Stimulated activated CD4-positive, alpha-beta T cell treated with anti-CD3 and anti-CD28 coated beads, Interleukin-4, amount 100 ng/mL, for 48 hours (primary cell): ENCODE results near the gene PHOSPHO1.
"Not testable (repeated sequence)": the region's sequence is repeated elsewhere in the genome, so short reads cannot be mapped to it uniquely, and the experiment has no call there.

ENCODE experiments used
- DNase-seq, 2 donors: peaks; one replicate each; pipeline ENCODE4 v3.0.0-alpha.2; 2020; ENCODE audit warnings: low read depth in 2 of 2

Gene PHOSPHO1

DNA sequence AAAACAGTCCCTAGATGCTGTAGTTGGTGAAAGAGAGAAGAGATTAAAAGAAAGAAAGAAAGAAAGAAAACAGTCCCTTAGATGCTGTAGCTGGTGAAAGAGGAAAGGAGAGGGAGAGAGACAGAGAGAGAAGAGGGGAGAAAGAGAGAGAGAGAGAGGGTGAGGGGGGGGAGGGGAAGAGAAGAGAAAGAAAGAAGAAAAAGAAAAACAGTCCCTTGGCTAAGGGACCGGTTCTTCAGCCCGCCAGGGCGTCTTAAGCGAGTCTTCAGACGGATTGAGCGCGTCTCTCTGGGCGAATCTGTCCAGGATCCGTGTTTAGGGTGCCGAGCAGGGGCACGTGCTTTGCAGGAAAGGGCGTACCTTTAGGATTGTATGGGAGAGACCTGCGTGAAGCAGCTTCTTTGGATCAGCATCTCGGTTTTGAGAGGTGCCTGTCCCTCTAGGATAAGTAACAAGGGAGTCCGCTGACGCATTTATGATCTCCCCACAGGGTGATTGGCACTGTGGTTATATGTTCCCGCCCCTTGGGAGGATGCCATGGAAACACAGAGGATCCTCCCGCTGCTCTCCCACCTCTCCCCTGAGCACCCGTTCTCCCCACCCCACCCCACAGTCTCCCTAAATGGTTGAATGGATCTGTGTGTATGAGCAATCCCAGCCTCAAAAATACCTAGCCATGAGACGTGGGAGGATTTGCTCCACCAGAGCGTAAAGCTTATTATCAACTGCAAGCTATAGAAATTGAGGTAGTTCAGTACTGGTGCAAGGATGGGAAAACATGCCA lies 36.9 kb downstream of the PHOSPHO1 start:
- DNase-seq: no peak

DNA sequence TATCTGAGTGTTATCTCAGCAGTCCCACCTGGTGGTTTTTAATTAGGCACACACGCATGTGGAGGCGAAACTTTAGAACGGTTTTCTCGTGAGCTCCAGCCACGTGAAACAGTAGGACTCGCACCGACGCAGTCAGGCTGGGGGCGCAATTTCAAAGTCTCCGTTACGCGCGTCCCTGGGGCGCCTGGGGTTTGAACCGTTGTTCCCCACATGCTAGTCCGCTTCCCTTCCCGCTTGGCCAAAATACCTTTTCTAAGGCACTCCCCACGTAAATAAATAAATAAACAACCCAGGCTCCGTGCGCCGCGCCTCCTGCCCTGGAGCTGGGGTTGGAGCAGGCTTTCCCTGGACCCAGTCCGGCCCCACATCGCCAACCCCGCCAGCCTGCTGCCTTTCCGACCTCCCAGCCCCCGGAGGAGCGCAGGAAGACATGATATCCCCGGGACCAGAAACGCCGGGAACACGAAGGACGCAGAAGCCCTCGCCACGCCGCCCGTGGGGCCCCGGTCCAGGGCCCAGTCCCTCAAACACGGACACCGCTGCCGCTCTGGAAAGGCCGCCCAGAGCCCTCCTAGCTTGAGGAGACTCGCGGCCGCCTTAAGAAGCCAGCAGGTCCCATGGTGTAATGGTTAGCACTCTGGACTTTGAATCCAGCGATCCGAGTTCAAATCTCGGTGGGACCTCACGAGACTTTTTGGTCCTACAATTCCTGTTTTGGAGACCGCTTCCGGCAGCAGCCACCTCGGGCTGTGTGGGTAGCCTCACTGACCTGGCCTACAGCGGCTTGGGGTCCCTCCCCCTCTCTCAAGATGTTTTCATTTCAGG lies 38.5 kb downstream of the PHOSPHO1 start:
- peak; percentile 83 to 95 for DNase-seq

DNA sequence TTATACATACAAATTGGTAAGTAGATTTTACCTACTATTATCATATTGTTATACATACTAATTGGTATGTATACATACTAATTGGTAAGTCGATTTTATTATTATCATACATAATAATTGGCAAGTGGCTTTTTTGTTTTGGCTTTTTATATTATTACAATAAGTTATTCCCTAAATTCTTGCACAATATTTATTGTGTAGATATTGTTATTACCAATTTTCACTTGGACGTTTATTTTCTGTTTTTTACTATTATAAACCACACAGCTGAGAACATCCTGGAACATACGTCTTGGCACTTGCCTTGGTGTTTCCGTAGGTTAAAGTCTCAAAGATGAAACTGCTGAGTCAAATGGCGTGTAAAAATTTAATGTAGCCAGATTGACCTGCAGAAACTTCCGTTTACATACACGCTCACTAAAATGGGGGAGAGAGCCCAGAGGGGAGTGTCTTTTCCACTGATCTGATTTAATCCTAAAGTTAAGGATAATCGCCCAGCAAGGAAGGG lies 39.1 kb downstream of the PHOSPHO1 start:
- no peak for DNase-seq

DNA sequence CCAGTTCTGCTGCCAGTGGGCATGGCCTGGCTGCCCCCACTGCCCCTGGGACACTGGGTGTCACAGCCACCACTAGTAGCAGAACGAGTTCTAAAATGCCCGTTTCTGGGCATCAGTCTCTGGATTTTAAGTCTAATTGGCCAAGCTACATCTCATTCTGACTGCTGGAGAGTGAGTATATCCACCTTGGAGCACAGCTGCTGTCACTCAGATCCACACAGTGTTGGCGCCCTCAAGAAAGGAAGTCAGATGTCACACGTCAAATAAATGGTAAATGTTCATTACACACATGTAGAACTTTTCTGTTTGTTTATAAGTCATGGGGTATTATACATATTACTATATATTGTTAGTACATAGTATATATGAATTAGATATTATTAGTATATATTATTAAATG lies 39.7 kb downstream of the PHOSPHO1 start:
- DNase-seq: no peak

DNA sequence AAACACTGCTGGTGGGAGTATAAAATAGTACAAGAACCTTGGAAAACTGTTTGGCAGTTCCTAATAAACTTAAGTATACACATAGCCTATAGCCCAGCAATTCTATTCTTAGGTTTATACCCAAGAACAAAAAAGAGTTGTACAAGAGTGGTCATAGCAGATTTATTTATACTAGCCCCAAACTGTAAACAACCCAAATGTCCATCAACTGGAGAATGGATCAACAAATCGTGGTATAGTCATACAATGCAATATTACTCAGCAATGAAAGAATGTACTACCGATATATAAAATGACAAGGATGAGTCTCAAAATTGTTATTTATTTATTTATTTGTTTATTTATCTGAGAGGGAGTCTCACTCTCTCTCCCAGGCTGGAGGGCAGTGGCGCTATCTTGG lies 43.3 kb downstream of the PHOSPHO1 start:
- no peak for DNase-seq

DNA sequence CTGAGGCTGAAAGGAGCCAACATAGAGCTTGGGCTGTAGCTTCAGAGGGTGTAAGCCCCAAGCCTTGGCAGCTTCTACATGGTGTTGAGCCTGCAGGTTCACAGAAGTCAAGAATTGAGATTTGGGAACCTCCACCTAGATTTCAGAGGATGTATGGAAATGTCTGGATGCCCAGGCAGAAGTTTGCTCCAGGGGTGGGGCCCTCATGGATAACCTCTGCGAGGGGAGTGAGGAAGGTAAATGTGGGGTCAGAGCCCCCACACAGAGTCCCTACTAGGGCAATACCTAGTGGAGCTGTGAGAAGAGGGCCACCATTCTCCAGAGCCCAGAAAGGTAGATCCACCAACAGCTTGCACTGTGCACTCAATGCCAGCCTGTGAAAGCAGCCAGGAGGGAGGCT lies 45.2 kb downstream of the PHOSPHO1 start:
- not testable (repeated sequence) for DNase-seq

DNA sequence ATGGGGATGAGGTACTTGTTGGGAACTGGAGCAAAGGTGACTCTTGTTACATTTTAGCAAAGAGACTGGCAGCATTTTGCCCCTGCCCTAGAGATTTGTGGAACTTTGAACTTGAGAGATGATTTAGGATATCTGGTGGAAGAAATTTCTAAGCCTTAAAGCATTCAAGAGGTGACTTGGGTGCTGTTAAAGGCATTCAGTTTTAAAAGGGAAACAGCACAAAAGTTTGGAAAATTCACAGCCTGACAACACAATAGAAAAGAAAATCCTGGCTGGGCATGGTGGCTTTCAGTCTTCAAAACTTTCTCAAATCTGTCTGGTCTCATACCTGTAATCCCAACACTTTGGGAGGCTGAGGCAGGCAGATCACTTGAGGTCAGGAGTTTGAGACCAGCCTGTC lies 46.1 kb downstream of the PHOSPHO1 start:
- not testable (repeated sequence) for DNase-seq

DNA sequence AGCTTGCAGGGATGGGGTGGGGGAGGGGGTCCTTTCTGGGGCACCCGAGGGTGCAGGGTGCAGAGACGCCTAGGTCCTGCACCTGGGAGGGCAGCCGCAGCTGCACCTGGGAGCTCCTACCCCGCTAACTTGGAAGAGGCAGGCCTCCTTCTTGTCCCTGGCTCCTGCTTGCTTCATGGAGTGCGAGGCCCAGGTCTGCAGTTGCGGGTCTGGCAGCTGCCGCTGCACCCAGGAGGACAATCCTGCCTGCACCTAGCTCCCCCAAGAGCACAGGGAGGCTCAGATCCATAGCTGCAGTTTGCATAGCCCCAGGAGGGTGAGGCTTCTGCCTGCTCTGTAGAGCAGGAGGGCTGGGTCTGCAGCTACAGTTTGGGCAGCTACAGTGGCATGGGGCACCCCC lies 46.8 kb downstream of the PHOSPHO1 start:
- no peak for DNase-seq

DNA sequence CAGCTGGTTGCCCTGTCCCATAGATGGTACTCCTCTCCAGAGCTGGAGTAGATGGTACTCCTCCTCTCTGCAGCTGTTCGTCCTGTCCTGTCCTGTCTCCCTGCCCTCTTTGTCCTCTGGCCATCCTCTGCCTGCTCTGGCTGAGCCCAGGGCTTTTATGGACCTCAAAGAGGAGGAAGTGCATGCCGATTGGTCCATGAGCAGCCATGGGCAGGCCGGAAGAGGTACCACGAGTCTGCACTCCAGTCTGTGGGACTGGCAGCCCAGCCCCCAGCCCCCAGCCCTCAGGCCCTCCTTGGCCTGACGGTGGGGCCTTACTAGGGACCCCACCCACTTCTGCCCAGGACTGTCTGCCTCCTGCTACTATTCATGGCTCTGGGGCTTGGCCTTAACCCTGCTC lies 47.2 kb downstream of the PHOSPHO1 start:
- no peak for DNase-seq

DNA sequence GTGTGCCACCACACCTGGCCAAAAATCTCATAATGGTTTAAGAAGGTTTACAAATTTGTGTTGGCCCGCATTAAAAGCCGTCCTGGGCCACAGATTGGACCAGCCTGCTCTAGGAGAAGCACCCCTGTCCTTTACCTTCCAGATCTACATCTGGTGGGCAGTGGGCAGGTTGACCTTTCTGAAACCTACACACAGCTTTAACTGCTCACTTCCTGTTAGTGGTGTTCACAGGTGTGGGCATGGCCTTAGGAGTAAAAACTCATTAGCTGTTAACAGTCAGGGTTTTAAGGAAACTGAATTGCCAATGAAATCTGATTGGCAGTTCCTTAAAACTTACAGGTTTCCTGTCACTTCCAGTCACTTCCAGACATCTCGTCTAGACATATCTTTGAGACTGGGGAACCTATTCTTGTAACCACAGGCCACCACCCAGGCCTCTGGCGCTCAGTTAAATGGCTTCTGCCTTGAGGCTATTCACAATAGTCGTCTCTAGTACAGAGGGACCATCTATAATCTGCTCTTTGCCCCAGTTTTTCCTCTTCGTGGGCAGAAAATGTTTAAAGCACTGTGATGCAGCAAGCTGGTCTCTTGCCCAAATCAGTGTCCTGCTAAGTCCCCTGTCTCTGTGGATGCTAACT lies 49.5 kb downstream of the PHOSPHO1 start:
- no peak for DNase-seq

DNA sequence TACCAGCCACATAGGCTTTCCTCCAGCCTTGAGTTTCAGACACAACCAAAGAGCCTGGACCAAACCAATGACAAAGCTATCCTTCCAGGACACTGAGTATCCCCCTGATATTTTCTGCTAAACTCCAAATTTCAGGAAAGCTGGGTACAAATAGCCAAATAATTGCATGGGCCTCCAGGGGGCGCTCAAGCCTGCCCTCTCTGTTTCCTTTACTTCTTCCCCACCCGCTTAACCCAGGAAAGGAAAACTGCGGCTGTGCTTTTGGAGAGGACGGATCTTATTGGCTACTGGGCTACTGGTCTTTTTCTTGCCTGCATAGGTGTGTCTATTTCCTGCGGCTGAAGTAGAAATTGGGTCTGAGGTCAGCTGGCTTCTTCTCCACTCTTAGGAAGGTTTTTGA lies 50.3 kb downstream of the PHOSPHO1 start:
- DNase-seq: peak; percentile 52 to 62

DNA sequence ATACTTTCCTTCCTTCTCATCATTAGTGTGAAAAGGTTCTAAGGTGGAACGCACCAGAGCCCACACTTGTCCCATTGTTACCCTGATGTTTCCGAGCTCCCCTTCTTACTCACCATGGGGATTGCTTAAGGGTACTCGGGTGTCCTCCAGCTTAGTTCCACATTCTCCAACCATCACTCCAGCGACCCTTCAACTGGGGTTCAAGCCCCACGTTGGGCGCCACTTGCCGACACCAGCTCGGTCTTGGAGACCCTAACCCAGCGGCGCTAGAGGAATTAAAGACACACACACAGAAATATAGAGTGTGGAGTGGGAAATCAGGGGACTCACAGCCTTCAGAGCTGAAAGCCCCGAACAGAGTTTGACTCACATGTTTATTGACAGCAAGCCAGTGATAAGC lies 54.6 kb downstream of the PHOSPHO1 start:
- DNase-seq: not testable (repeated sequence)
